Renal cortical epithelial cell (primary cell): ENCODE measurements around the gene DUOX2. TPM values are rescaled to one million over a fixed set of nuclear protein-coding genes. Genes with fewer than 3 reads are reported as not detected.
"Not testable (repeated sequence)": the region's sequence is repeated elsewhere in the genome, so short reads cannot be mapped to it uniquely, and the experiment has no call there.

Experiments used
- DNase-seq: peaks from one replicate; pipeline ENCODE4 v3.0.0-alpha.2; 2011; ENCODE audit warnings: low read depth
- total RNA-seq: library from RNA; depleted of rRNA; stranded (reverse); fragments of >200 nt; gene quantifications from 2 replicates; pipeline ENCODE4 v1.2.3, GENCODE V29; 2014

The DUOX2 gene
- total RNA-seq, 1 donor from 2014 or later = 0.05 TPM

DNA sequence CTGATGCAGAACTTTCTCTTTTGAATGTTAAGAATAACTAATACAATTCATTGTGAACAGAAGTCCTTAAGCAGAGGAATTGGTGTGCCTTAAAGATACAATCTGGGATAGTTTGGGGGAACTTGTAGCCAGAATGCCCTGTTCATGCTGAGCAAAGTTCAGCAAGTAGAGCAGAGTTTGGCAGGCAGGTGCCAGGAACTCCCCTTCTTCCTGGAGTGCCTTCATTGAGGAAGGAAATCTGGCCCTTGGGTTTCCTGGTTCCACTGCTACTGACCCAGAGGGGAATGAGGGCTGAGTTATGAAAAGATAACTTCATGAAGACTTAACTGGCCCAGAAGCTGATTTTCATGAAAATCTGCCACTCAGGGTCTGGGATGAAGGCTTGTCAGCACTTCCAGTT lies 40.4 kb downstream of the DUOX2 start:
- not testable (repeated sequence) for DNase-seq

DNA sequence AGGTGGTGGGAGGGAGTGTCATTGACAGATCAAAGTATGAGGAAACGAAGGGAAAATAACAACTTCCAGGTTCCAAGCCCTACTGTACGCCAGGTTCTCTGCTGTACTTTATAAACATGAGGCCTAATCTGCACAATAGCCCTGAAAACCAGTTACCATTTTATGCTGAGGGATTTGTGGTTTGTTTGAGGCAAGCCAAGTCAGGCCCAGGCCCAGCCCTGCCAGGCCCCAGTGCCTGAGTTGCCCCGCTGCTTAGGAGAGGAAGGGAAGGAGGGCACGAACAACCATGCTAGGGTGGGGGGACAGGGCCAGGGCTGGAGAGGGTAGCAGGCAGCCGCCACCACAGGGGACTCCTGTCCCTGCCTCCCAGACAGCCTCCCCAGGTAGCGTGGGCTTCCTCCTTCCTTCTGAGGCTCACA lies 44.0 kb downstream of the DUOX2 start:
- DNase-seq = not testable (repeated sequence)

DNA sequence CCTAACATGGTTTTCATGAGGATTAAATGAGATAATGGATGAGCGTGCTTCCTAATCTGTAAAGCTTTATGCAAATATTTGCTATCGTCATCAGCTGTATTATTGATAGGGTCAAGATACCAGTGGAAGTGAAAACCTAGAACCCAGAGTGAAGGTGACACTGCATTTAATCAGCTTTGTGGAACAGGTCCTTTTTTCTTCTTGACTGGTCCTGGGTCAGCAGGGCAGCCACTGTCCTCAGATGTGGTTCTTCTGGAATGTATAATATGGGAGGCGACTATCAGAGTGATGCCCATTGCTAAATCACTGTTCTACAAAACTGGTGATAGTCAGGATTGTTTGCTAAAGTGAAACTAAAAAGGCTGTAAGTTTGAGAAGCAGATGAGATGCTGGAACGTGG lies 49.6 kb downstream of the DUOX2 start:
- DNase-seq = peak; percentile 63

DNA sequence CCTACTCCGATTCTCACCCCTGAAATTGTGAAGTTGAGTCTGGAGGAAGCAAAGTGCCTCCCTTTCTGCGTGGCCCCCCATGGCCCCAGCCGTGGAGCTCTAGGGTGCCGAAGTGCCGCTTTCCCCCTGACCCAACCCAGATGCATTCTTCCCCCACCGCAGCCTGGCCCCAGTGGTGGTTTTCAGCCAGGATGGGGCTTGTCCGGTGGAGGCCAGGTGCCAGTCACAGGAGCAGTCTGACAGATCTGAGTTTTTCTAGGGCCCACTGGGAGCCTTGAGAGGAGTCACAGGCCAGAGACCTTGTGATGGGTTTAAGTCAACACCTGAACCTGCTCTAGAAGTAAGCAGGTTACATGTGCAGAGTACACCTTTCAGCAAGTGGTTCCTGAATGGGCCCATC lies 51.7 kb downstream of the DUOX2 start:
- DNase-seq = not testable (repeated sequence)

DNA sequence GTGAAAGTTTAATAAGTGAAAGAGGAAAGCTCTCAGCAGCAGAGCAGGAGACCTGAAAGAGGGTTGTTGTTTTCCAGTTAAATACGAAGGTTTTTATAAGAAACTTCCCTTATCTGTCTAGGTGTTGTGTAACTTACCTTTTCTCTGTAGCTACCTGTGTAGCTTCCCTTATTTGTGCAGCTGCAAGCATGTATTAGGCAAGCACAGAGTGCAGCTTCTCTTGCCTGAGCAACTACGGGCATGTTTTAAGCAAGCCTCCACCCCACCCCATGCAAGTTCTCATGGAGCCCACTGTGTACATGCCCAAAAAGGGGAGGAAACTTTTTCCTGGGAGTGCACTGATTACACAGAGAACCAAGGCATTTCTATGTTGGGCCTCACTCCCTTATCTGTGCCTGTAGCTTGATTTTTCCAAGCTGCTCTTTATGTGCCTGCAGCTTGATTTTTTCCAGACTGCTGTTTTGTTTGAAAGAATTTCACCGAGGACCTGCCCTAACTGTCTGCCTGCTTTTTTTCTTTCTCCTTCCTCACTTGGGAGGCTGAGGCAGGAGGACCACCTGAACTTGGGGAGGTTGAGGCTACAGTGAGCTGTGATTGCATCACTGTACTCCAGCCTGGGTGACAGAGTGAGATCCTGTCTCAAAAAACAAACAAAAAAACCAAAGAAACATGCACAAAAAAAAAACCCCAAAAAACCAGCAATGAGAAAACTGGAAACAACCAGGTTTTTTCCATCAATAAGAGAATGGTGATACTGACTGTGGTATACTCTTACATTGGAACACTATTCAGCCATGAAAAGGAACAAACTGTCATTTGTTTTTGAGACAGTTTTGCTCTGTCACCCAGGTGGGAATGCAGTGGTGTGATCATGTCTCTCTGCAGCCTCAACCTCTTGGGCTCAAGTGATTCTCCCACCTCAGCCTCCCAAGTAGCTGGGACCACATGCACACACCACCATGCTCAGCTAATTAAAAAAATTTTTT lies 55.0 kb downstream of the DUOX2 start:
- DNase-seq = not testable (repeated sequence)

DNA sequence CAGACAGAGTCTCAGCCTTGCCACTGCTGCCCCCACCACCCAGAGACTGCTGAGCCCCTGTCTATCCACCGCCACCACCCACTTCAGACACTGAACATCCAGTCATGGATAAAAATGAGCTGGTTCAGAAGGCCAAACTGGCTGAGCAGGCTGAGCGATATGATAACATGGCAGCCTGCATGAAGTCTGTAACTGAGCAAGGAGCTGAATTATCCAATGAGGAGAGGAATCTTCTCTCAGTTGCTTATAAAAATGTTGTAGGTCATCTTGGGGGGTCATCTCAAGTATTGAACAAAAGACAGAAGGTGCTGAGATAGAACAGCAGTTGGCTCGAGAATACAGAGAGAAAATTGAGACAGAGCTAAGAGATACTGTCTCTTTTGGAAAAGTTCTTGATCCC lies 61.3 kb downstream of the DUOX2 start:
- DNase-seq = not testable (repeated sequence)

DNA sequence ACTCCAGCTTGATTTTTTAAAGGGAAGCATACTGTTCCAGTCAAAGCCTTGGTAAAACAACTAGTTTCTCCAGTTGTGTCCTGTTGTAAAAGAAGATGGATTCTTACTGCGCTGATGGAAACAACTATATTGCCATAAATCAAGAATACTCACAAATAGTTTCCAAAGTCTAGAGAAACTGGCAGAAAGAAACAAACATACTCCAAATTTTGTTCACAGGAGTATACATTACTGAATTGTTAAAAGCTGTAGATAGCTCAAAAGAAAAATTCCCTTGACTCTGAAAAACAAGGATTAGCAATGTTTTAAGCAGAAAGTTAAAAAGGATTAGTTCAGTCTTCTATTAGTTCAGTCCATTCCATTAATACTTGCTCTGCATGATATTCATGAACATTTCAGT lies 63.4 kb downstream of the DUOX2 start:
- DNase-seq = no peak

DNA sequence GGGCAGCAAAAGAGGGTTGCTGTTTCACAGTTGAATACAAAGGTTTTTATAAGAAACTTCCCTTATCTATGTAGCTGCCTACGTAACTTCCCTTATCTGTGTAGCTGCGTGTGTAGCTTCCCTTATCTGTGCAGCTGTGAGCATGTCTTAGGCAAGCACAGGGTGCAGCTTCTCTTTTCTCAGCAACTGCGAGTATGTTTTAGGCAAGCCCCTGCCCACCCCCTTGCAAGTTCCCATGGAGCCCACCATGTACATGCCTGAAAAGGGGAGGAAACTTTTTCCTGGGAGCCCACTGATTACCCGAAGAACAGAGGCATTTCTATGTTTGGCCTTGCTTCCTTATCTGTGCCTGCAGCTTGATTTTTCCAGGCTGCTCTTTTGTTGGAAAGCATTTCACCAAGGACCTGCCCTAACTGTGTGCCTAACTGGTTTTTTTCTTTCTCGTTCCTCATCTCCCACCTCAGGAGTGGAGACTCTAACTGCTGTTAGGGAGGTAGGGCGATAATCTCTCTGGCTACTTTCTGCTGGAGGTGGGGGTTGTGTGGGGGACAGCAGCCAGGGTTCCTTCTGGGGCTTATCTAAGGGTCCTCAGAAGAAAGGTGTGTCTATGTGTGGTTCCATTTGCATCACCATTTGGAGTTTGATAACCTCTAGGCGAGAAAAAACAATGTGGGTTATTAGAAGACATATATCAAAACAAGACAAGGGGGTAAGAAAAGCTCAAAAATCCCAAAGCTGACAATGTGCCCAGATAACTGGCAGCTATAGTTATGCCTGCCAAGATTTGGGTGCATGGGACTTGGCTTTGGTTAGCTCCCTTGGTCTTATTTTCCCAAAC lies 65.0 kb downstream of the DUOX2 start:
- no peak for DNase-seq

DNA sequence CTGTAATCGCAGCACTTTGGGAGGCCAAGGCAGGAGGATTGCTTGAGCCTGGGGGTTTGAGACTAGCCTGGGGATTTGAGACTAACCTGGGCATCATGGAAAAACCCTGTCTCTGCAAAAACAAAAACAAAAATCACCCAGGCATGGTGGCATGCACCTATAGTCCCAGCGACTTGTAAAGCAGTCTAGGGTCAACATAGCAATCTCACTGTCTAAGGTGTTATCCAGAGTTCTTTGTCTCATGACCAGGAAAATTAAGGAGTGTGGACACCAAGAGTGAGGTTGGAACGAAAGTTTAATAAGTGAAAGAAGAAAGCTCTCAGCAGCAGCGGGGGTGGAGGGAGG lies 65.6 kb downstream of the DUOX2 start:
- DNase-seq = not testable (repeated sequence)

DNA sequence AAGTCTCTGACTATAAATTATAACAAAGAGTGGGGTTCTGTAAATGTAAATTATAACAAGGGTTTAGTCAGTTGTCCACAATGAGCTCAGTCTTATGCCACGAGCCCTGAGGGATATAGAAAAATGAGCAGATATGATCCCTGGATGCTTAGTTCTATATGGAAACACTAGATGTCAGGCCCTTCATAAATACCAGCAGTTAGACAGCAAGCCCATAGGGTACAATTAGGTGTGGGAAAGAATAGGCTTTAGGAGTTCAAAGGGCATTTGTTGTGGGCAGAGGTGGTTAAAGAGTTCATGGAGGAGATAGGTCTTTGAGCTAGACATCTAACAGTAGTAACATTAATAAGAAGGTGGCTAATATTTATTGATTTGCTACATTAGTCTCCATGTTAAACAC lies 69.7 kb downstream of the DUOX2 start:
- not testable (repeated sequence) for DNase-seq

DNA sequence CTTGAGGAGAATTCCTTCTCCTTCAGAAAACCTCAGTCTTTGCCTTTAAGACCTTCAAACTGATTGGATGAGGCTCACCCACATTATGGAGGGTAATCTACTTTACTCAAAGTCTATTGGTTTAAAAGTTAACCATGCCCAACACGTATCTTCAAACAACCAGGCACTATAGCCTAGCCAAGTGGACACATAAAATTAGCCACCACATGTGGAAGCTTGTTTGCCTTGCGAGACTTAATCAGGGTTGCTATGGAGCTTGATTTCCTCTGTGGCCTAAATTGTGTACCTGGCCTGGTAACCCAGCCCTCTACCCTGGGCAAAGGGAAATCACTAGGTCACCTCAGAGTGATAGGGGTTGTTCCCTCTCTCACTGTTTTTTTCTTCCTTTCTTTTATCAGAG lies 71.1 kb downstream of the DUOX2 start:
- DNase-seq = not testable (repeated sequence)

Other genes starting within 250 kb of the DUOX2 start
- not detected in 2 replicates for gene TERB2, start 157.5 kb downstream of the DUOX2 start, total RNA-seq
- gene SORD, start 91.0 kb downstream of the DUOX2 start, total RNA-seq = 19.1 and 25.2 TPM in 2 replicates
- gene DUOXA2, start 154 bp upstream of the DUOX2 start, total RNA-seq = not detected in 2 replicates
- not detected in 2 replicates for gene DUOXA1, start 15.7 kb upstream of the DUOX2 start, total RNA-seq
- 0.35 and 0.50 TPM in 2 replicates for gene DUOX1, start 15.8 kb upstream of the DUOX2 start, total RNA-seq
- 0.17 and 2.9 TPM in 2 replicates for gene SHF, start 73.8 kb upstream of the DUOX2 start, total RNA-seq
- not detected in 2 replicates for gene SLC28A2, start 138.1 kb upstream of the DUOX2 start, total RNA-seq